Upper lobe of right lung (tissue), 1 donor: Measurements from ENCODE around the gene PLCH1. TPM values are rescaled to one million over a fixed set of nuclear protein-coding genes. Genes with fewer than 3 reads are reported as not detected.

Experiments used
- ATAC-seq: fragments of 200-7000 bp; cut with Tn5 transposase; one replicate; pipeline ENCODE4 v1.9.1; 2020; ENCODE audit warnings: mild to moderate bottlenecking, moderate library complexity
- DNase-seq: peaks from one replicate; pipeline ENCODE4 v3.0.0-alpha.2; 2020
- H3K27ac ChIP-seq: fragments of 200-600 bp; one replicate; pipeline ENCODE4 v1.8.0; 2022
- H3K27me3 ChIP-seq: fragments of 200-600 bp; one replicate; pipeline ENCODE4 v1.8.0; 2022; ENCODE audit warnings: mild to moderate bottlenecking
- H3K36me3 ChIP-seq: fragments of 200-600 bp; one replicate; pipeline ENCODE4 v1.8.0; 2022
- H3K4me1 ChIP-seq: fragments of 200-600 bp; one replicate; pipeline ENCODE4 v1.8.0; 2022
- H3K4me3 ChIP-seq: fragments of 200-600 bp; one replicate; pipeline ENCODE4 v1.8.0; 2022; ENCODE audit warnings: mild to moderate bottlenecking
- H3K9me3 ChIP-seq: fragments of 200-600 bp; one replicate; pipeline ENCODE4 v1.8.0; 2022
- CTCF ChIP-seq: fragments of 200-600 bp; IDR thresholded peaks from one replicate; pipeline ENCODE4 v1.8.0; 2022; ENCODE audit warnings: antibody characterized with exemption
- intact Hi-C: fragments of 100-400 bp; cut with DNase I; formaldehyde crosslinking; loops from one replicate; pipeline ENCODE4 v1.11.0; 2022
- total RNA-seq: library from RNA; stranded (reverse); fragmentation: NEBNext Ultra II Directional; extraction: Animal tissue kit (Norgen Biotek cat#: 25700); gene quantifications from one replicate; pipeline ENCODE4 v1.2.1, GENCODE V29; 2021
- donor health status: DM: no; HTN: yes; CAD: no; lungs with severe emphysema.

The PLCH1 gene
- total RNA-seq, 1 donor from 2014 or later = 12.1 TPM

- Histone ChIP-seq H3K27ac (no peak overlapping the region), H3K4me1 (no peaks in the 10 kb centered on the region), H3K27me3 (no peaks in the 10 kb centered on the region), H3K36me3 (peaks cover 10% of the 10 kb centered on the region), H3K9me3 (no peaks in the 10 kb centered on the region), H3K4me3 (no peak overlapping the region)
- TF ChIP-seq CTCF = no peak
- no peak for ATAC-seq
- intact Hi-C loops = no loop called here
- no peak for DNase-seq
These were observed 21.3 kb upstream of the PLCH1 start for GRCh38 chr3:155766206-155766605.

GRCh38 chr3:155763870-155764463 lies 19.1 kb upstream of the PLCH1 start:
- ATAC-seq (no peak), DNase-seq (no peak)
- H3K4me1 ChIP-seq = no peaks in the 10 kb centered on the region
- intact Hi-C loops = no loop called here
- peaks cover 10% of the 10 kb centered on the region for H3K36me3 ChIP-seq
- no peak for TF ChIP-seq CTCF
- H3K27me3 ChIP-seq = no peaks in the 10 kb centered on the region
- H3K27ac ChIP-seq = no peak overlapping the region
- no peak overlapping the region for H3K4me3 ChIP-seq
- no peaks in the 10 kb centered on the region for H3K9me3 ChIP-seq

- intact Hi-C loops = no loop called here
- TF ChIP-seq CTCF = no peak
- no peaks in the 10 kb centered on the region for H3K4me1 ChIP-seq
These were observed 15.8 kb upstream of the PLCH1 start for GRCh38 chr3:155760653-155761052.

GRCh38 chr3:155757577-155757976 lies 12.7 kb upstream of the PLCH1 start:
- Histone ChIP-seq H3K36me3 (no peaks in the 10 kb centered on the region), H3K27ac (no peak overlapping the region), H3K4me1 (no peaks in the 10 kb centered on the region), H3K4me3 (no peak overlapping the region), H3K27me3 (no peaks in the 10 kb centered on the region), H3K9me3 (no peaks in the 10 kb centered on the region)
- ATAC-seq (no peak), DNase-seq (no peak)
- intact Hi-C loops = no loop called here
- TF ChIP-seq CTCF = no peak

More at GRCh38 chr3:155760653-155761052, 15.8 kb upstream of the PLCH1 start:
- Histone ChIP-seq H3K27me3 (no peaks in the 10 kb centered on the region), H3K9me3 (no peaks in the 10 kb centered on the region), H3K4me3 (no peak overlapping the region), H3K27ac (no peak overlapping the region), H3K36me3 (no peaks in the 10 kb centered on the region)
- DNase-seq = no peak
- ATAC-seq = no peak

- intact Hi-C loops = no loop called here
- no peak for ATAC-seq
- Histone ChIP-seq H3K4me1 (no peaks in the 10 kb centered on the region), H3K27ac (no peak overlapping the region), H3K36me3 (no peaks in the 10 kb centered on the region), H3K9me3 (no peaks in the 10 kb centered on the region), H3K4me3 (no peak overlapping the region), H3K27me3 (no peaks in the 10 kb centered on the region)
- peak; percentile 39 for TF ChIP-seq CTCF
- no peak for DNase-seq
These were observed 8.3 kb upstream of the PLCH1 start for GRCh38 chr3:155753038-155753639.
